HFF-Myc (cell line): ENCODE data around the gene TFF2.

ENCODE experiments used
- DNase-seq: peaks from one replicate; pipeline ENCODE4 v3.0.0-alpha.2; 2011; ENCODE audit warnings: low read depth; ENCODE audit errors: extremely low read depth
- H3K4me3 ChIP-seq: replicated peaks from 2 replicates; pipeline ENCODE4 v1.5.1; 2011; ENCODE audit warnings: low read depth, mild to moderate bottlenecking, control low read depth, low read length
- TF ChIP-seq, protein P1 (sequence below): IDR thresholded peaks from 2 replicates; pipeline ENCODE4 v1.5.1; 2012; ENCODE audit warnings: mild to moderate bottlenecking, low read depth, low read length, control low read depth; ENCODE audit errors: missing control alignments

The TFF2 gene

DNA sequence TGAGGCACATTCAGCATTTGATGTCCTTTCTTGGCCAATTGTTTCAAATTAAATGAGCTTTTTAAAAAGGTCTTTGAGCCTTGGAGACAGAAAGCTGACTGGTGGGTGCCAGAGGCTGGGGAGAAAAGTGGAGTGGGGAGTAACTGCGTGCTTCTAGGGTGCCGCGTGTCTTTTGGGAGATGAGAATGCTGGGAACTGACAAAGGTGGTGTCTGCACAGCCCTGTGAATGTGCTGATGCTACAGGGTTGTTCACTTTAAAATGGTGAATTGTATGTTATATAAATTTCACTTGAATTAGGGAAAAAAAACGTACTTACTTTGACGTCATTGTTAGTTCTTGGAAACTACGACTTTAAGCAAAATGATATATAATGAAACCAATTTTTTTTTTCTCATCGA is 23.7 kb upstream of the TFF2 start:
- no peak for DNase-seq
- TF ChIP-seq, protein P1, sequence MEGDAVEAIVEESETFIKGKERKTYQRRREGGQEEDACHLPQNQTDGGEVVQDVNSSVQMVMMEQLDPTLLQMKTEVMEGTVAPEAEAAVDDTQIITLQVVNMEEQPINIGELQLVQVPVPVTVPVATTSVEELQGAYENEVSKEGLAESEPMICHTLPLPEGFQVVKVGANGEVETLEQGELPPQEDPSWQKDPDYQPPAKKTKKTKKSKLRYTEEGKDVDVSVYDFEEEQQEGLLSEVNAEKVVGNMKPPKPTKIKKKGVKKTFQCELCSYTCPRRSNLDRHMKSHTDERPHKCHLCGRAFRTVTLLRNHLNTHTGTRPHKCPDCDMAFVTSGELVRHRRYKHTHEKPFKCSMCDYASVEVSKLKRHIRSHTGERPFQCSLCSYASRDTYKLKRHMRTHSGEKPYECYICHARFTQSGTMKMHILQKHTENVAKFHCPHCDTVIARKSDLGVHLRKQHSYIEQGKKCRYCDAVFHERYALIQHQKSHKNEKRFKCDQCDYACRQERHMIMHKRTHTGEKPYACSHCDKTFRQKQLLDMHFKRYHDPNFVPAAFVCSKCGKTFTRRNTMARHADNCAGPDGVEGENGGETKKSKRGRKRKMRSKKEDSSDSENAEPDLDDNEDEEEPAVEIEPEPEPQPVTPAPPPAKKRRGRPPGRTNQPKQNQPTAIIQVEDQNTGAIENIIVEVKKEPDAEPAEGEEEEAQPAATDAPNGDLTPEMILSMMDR: no peak
- no peak overlapping the region for H3K4me3 ChIP-seq

DNA sequence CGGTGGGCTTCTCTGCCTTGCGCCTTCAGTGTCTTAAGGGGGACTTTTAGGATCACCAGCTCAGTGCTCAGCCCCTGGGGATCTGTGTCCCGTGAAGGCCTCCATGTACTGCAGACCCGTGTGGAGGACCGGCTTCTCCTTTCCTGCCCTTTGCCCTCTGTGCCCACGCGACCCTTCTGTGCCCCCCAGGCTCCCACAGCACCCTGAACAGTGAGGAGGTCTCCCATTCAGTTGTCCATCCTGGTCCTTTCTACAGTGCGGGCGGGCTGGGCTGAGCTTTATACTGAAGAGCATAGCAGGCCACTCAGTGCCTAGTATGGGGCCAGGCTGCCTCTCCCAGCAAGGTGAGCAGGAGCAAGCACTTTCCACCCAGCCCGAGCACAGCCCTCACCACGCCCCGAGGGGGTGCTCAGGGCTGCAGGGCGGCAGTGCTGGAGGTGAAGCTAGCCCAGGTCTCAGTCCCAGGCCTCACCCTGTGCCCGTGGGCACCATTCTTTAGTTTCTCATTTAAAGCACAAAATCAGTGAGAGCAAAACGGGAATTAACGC is 23.2 kb upstream of the TFF2 start:
- TF ChIP-seq, protein P1: no peak
- no peak overlapping the region for H3K4me3 ChIP-seq
- no peak for DNase-seq

DNA sequence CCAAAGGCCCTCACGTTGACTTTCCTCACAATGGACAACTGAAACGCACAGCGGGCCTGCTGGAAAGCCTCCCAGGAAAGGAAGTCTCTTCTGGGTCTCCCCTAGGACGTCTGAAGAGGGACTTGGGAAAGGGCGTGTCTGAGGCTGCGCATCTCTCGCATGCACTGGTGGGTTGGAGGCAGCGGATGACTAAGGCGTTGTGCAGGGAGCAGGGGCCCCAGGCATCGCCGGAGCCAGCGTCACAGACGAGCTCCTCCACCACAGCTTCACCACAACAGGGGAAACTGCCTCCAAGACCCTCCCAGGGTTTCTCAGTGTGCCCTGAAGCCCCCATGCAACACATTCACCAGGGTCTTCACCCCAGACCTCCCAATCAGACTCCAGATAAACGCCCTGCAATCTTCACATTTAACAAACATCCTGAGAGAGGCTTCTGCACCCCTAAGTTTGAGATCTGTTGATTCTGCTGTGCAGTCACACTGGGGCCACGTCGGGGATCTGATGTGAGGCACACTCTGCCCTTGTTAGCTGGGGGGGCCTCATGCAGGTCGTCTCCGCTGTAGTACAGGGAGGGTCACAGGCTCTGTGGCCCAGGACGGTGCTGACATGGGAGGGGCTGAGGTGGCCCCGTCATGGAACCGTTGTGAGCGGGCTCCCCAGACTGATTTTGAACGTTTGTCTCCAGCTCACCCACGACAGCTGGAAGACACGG is 22.6 kb upstream of the TFF2 start:
- no peak overlapping the region for H3K4me3 ChIP-seq
- TF ChIP-seq, protein P1: no peak
- no peak for DNase-seq

DNA sequence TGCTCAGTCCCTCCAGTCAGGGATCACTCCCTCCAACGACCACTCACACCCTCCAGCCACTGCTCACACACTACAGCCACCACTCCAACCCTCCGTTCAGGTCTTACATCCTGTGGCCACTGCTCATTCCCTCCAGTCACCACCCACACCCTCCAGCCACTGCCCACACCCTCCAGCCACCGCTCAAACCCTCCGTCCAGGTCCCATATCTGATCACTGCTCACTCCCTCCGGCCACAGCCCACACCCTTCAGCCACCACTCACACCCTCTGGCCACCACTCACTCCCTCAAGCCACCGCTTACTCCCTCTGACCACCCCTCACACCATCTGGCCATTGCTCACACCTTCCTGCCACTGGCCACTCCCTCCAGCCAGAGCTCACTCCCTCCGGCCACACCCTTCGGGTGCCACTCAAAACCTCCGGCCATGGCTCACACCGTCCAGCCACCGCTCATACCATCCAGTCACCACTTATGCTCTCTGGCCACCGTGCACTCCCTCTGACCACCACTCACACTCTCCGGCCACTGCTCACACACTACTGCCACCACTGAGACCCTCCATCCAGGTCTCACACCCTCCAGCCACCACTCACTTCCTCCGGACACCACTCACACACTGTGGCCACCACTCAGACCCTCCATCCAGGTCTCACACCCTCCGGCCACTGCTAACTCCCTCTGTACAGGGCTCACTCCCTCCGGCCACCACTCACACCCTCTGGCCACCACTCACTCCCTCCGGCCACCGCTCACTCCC is 20.3 kb upstream of the TFF2 start:
- DNase-seq: no peak
- TF ChIP-seq, protein P1: no peak
- H3K4me3 ChIP-seq: no peak overlapping the region

DNA sequence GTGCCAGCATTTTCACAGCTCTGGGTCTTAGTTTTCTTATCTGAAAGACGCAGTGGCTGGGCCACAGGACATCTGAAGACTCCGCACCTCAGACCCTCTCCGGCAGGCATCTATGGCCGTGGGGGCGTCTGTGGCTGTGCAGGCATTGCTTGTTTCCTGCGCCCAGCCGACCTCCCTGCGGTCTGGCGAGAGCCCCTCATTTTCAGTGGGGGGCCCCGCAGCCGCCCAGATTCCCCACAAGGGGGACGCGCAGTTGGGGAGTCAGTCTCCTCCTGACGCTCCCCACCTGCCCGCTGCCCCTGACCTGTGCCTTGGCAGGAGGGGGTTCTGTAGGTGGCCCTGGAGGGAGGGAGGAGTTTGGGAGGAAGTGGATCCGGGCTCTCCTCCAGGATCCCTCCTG is 19.0 kb upstream of the TFF2 start:
- H3K4me3 ChIP-seq: no peak overlapping the region
- TF ChIP-seq, protein P1: no peak
- DNase-seq: no peak

DNA sequence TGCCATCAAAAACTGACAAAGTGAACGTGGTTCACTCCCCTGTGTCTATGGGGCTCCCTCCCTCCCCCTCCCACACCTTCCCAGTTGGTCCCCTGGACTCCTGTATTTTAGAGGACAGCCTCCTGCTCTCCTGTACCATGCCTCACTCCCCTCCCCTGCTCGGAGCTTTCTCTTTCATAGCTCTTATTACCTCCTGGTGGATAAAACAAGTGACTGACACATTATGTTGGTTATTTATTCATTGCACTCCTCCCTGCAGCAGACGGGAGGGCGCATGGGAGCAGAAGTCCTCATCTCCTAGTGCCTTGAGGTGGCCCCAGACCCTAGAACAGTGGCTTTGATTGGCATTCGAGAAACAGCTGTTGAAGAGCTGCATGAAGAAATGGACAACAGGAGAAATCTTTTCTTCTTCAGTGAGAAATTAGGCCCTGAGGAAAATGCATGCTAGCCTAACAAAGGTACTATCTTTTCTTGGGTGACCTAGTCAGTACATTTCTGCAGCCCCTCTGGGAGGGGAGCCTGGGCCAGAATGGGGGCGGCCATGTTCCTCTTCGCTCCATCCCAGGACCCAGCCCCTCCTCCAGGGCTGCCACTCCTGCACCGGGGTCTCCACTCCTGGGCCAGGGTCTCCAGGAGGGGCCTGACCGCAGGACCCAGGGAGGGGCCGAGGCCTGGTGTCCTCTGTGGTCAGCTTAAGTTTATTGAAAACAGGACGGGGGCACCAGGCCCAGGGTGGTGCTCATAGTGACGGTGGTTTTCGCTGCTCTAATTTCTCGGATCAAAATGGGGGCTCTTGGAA is 16.8 kb upstream of the TFF2 start:
- no peak overlapping the region for H3K4me3 ChIP-seq
- TF ChIP-seq, protein P1: no peak
- DNase-seq: no peak
